HepG2 (cell line): ENCODE data around the gene TNFRSF9. TPM values are rescaled to one million over a fixed set of nuclear protein-coding genes. Genes with fewer than 3 reads are reported as not detected.

Source experiments
- ATAC-seq: fragments of 200-7000 bp; cut with Tn5 transposase; 3 replicates; pipeline ENCODE4 v1.9.1; 2020; ENCODE audit warnings: mild to moderate bottlenecking, moderate library complexity
- BruUV-seq: library from RNA; stranded (reverse); fragments of 400-500 nt; replicated peaks from 2 replicates; lab custom pipeline; 2021; lab: Mats Ljungman, UMichigan
- CTCF ChIA-PET: fragments of 300-600 bp; formaldehyde crosslinking; extraction: SDS; loops from one replicate; lab custom pipeline; 2021; ENCODE audit warnings: low total read pairs, inconsistent platforms, low intra/inter-chr PET ratio; lab: Yijun Ruan, JAX
- POLR2A ChIA-PET: fragments of 350-600 bp; sonication (Branson Sonifier 250); formaldehyde crosslinking; loops from one replicate; lab custom pipeline; 2020; ENCODE audit warnings: antibody characterized with exemption, inconsistent platforms; lab: Yijun Ruan, JAX
- DNase-seq: peaks from one replicate; pipeline ENCODE4 v3.0.0-alpha.2; 2015; ENCODE audit warnings: low spot score
- FAIRE-seq: peaks from 3 replicates; lab custom pipeline; 2011; peaks lifted over from hg19 to GRCh38; lab: Jason Lieb, UNC
- H2AFZ ChIP-seq: one replicate; pipeline ENCODE4 v1.6.1; 2011; ENCODE audit warnings: low read length, inconsistent platforms
- H3K27ac ChIP-seq: fragments of 300-600 bp; 3 replicates; pipeline ENCODE4 v1.8.0; 2011; ENCODE audit warnings: mixed run types, mild to moderate bottlenecking, mixed read lengths, low read length, inconsistent platforms; ENCODE audit not compliant: insufficient read depth; ENCODE audit errors: extremely low read length
- H3K27me3 ChIP-seq, 2 experiments: fragments of 200-600 bp in 1 of 2; 2 replicates in 1 of 2; 3 replicates in 1 of 2; pipeline versions ENCODE4 v1.6.0 to v1.8.0; 2011; ENCODE audit warnings: low read length in 2 of 2, mild to moderate bottlenecking in 2 of 2, moderate library complexity in 2 of 2, inconsistent platforms in 1 of 2; ENCODE audit not compliant: insufficient read depth in 2 of 2, control insufficient read depth in 1 of 2
- H3K36me3 ChIP-seq, 2 experiments: fragments of 200-600 bp in 1 of 2; replicated peaks in 1 of 2; 2 replicates in 1 of 2; 3 replicates in 1 of 2; pipeline versions ENCODE4 v1.5.1 to v1.8.0; 2011; ENCODE audit warnings: low read length in 2 of 2, inconsistent platforms in 1 of 2; ENCODE audit not compliant: insufficient read depth in 2 of 2, control insufficient read depth in 1 of 2
- H3K4me1 ChIP-seq: 2 replicates; pipeline ENCODE4 v1.5.1; 2012; ENCODE audit warnings: low read length, inconsistent platforms; ENCODE audit not compliant: insufficient read depth
- H3K4me2 ChIP-seq: 2 replicates; pipeline ENCODE4 v1.6.0; 2011; ENCODE audit warnings: low read depth, low read length, inconsistent platforms
- H3K4me3 ChIP-seq, 3 experiments: fragments of 200-600 bp in 1 of 3; sonication (generic), shearing (Covaris generic) in 1 of 3; replicated peaks in 1 of 3; 2 replicates each; pipeline ENCODE4 v1.5.1; 2011 to 2016; ENCODE audit warnings: low read length in 3 of 3, inconsistent platforms in 2 of 3, low read depth in 2 of 3, mild to moderate bottlenecking in 2 of 3, control low read depth in 1 of 3, mixed read lengths in 1 of 3; ENCODE audit not compliant: insufficient read depth in 1 of 3
- H3K79me2 ChIP-seq: one replicate; pipeline ENCODE4 v1.6.1; 2011; ENCODE audit warnings: low read length, inconsistent platforms; ENCODE audit not compliant: insufficient read depth
- H3K9ac ChIP-seq: 2 replicates; pipeline ENCODE4 v1.6.0; 2011; ENCODE audit warnings: mild to moderate bottlenecking, low read depth, low read length, inconsistent platforms; ENCODE audit not compliant: insufficient read depth
- H3K9me3 ChIP-seq: 2 replicates; pipeline ENCODE4 v1.5.1; 2012; ENCODE audit warnings: mild to moderate bottlenecking, low read length
- H4K20me1 ChIP-seq: 2 replicates; pipeline ENCODE4 v1.6.0; 2011; ENCODE audit warnings: inconsistent platforms, mild to moderate bottlenecking, low read length, moderate library complexity; ENCODE audit not compliant: insufficient read depth
- ARID3A ChIP-seq: IDR thresholded peaks from 2 replicates; pipeline ENCODE4 v1.6.1; 2012; ENCODE audit warnings: low read depth, low read length, improper control_type of control experiment
- EEA1 ChIP-seq: sonication (generic); formaldehyde crosslinking; IDR thresholded peaks from 2 replicates; pipeline ENCODE4 v1.5.1; 2020; ENCODE audit warnings: mild to moderate bottlenecking, missing genetic modification reagents, borderline replicate concordance
- HNF1A ChIP-seq, 2 experiments: sonication (generic) in 1 of 2; formaldehyde crosslinking in 1 of 2; IDR thresholded peaks; 2 replicates each; pipeline versions ENCODE4 v1.4.0 to v1.6.1; 2016 to 2020; ENCODE audit warnings: borderline replicate concordance in 1 of 2, low read depth in 1 of 2, mild to moderate bottlenecking in 1 of 2, missing genetic modification reagents in 1 of 2
- NFIC ChIP-seq: IDR thresholded peaks from 2 replicates; pipeline ENCODE4 v1.6.1; 2012; ENCODE audit warnings: mild to moderate bottlenecking, low read length, inconsistent platforms
- NFYC ChIP-seq: IDR thresholded peaks from 2 replicates; pipeline ENCODE4 v1.6.1; 2016; ENCODE audit warnings: missing genetic modification reagents, missing compliant biosample characterization
- NR2C2 ChIP-seq: sonication (generic); formaldehyde crosslinking; IDR thresholded peaks from 2 replicates; pipeline ENCODE4 v1.4.0; 2020; ENCODE audit warnings: missing genetic modification reagents, mild to moderate bottlenecking, moderate library complexity, borderline replicate concordance
- NR2F1 ChIP-seq, 2 experiments: fragments of 450-650 bp in 1 of 2; formaldehyde crosslinking in 1 of 2; IDR thresholded peaks; 2 replicates each; pipeline versions ENCODE4 v1.5.0 to v1.6.1; 2016 to 2020; ENCODE audit warnings: mild to moderate bottlenecking in 1 of 2, missing compliant biosample characterization in 1 of 2, missing genetic modification reagents in 1 of 2, moderate library complexity in 1 of 2
- RFX3 ChIP-seq: IDR thresholded peaks from 2 replicates; pipeline ENCODE4 v1.6.1; 2016; ENCODE audit warnings: missing biosample characterization, missing genetic modification reagents
- SRSF9 ChIP-seq: fragments of 200-400 bp; formaldehyde crosslinking; IDR thresholded peaks from 2 replicates; pipeline ENCODE4 v1.6.1; 2018; ENCODE audit warnings: borderline replicate concordance, mild to moderate bottlenecking, low read depth, low read length; ENCODE audit not compliant: insufficient read depth, poor library complexity, severe bottlenecking
- TIGD3 ChIP-seq: sonication (generic); formaldehyde crosslinking; IDR thresholded peaks from 2 replicates; pipeline ENCODE4 v1.5.1; 2020; ENCODE audit warnings: mild to moderate bottlenecking, missing genetic modification reagents, borderline replicate concordance
- ZC3H13 ChIP-seq: sonication (generic); formaldehyde crosslinking; IDR thresholded peaks from 2 replicates; pipeline ENCODE4 v1.8.1; 2023; ENCODE audit warnings: mild to moderate bottlenecking, missing genetic modification reagents, moderate library complexity
- ZNF282 ChIP-seq: fragments of 450-650 bp; IDR thresholded peaks from 2 replicates; pipeline ENCODE4 v1.6.1; 2018; ENCODE audit not compliant: partially characterized antibody
- ZNF496 ChIP-seq: sonication (generic); formaldehyde crosslinking; IDR thresholded peaks from 2 replicates; pipeline ENCODE4 v1.8.1; 2023; ENCODE audit warnings: mild to moderate bottlenecking, moderate library complexity, missing genetic modification reagents; ENCODE audit not compliant: insufficient replicate concordance
- ZNF562 ChIP-seq: sonication (generic); formaldehyde crosslinking; IDR thresholded peaks from 2 replicates; pipeline ENCODE4 v1.8.0; 2022; ENCODE audit warnings: missing genetic modification reagents, borderline replicate concordance
- ZSCAN29 ChIP-seq: sonication (generic); formaldehyde crosslinking; conservative IDR thresholded peaks from 2 replicates; pipeline ENCODE4 v1.4.0; 2020; ENCODE audit warnings: mild to moderate bottlenecking, missing genetic modification reagents
- WGBS: methylation state at CpG from one replicate; pipeline ENCODE4 v1.1.6; 2017; ENCODE audit warnings: low lambda C conversion rate; 5-methylcytosine and 5-hydroxymethylcytosine counted together
- in situ Hi-C: cut with HindIII; loops from 2 replicates; pipeline ENCODE4 v1.10.0; 2017; ENCODE audit warnings: low pct_unique_long_range_greater_than_20kb; ENCODE audit not compliant: extremely low pct_ligation_motif_present
- intact Hi-C: fragments of 100-400 bp; cut with micrococcal nuclease; formaldehyde crosslinking; loops from one replicate; pipeline ENCODE4 v1.10.0; 2022; ENCODE audit not compliant: unreplicated experiment
- polyA plus RNA-seq, 8 experiments: library from polyadenylated mRNA; depleted of rRNA in 3 of 8; stranded (reverse) in 7 of 8; unstranded in 1 of 8; fragments of >200 nt; fragmentation: Illumina TruSeq in 4 of 8; extraction: Trizol in 4 of 8; gene quantifications; 2 replicates each; pipeline versions ENCODE4 v1.2.1 to v1.2.3, GENCODE V29; 2011 to 2016; ENCODE audit warnings: low read depth in 4 of 8, missing spikeins in 1 of 8, mixed read lengths in 1 of 8; ENCODE audit not compliant: insufficient read depth in 1 of 8
- total RNA-seq, 5 experiments: library from RNA; depleted of rRNA; stranded (reverse); fragments of >200 nt; fragmentation: Illumina TruSeq; extraction: Trizol; gene quantifications; 2 replicates each; pipeline ENCODE4 v1.2.3, GENCODE V29; 2016; ENCODE audit warnings: low read depth in 1 of 5

Gene TNFRSF9
- total and polyA plus RNA-seq, 2 of the 13 experiments (the other 11 are each of a cell fraction or from before 2014, with no cell fraction given): 0.07 TPM; not detected in 1

GRCh38 chr1:7960165-7960564, 19.5 kb upstream of the TNFRSF9 start:
- in situ Hi-C loops: no loop called here
- POLR2A ChIA-PET: no interaction called here
- 57% methylated on average over 2 of the region's 2 CpGs for WGBS
- DNase-seq (no peak), FAIRE-seq (peak; percentile 18), ATAC-seq (no peak)
- H3K4me2 ChIP-seq: peak overlapping the region; percentile 74
- H2AFZ ChIP-seq: no peak overlapping the region
- peaks cover 3 to 13% of the 10 kb centered on the region in 2 experiments for H3K36me3 ChIP-seq
- H3K79me2 ChIP-seq: peaks cover 30% of the 10 kb centered on the region
- no peaks in the 10 kb centered on the region for H3K9me3 ChIP-seq
- peak overlapping the region; percentile 89; the same call in 1 of the 2 replicates for H3K9ac ChIP-seq
- no peaks in the 10 kb centered on the region for H4K20me1 ChIP-seq
- H3K4me3 ChIP-seq: peak overlapping the region; percentile 77 to 88 (median 83); a peak in 5 of 6 replicates
- CTCF ChIA-PET: no interaction called here
- no peak overlapping the region for H3K27ac ChIP-seq
- H3K27me3 ChIP-seq: no peaks in the 10 kb centered on the region
- intact Hi-C loops: no loop called here
- peaks cover 44% of the 10 kb centered on the region for H3K4me1 ChIP-seq
- no TSS peak for BruUV-seq
- TF ChIP-seq ZNF496 (CRISPR knock-in tag): no peak
- no peak for TF ChIP-seq SRSF9
- TF ChIP-seq EEA1: no peak
- no peak for TF ChIP-seq ZSCAN29 (CRISPR knock-in tag)
- no peak for TF ChIP-seq ZC3H13 (CRISPR knock-in tag)
- no peak for TF ChIP-seq ARID3A
- no peak for TF ChIP-seq NFYC (CRISPR knock-in tag)
- no peak for TF ChIP-seq NR2F1 (CRISPR knock-in tag; IDR thresholded peaks at IDR 0.05)
- TF ChIP-seq ZNF562: no peak
- no peak for TF ChIP-seq TIGD3 (CRISPR knock-in tag)
- TF ChIP-seq NFIC: no peak
- no peak for TF ChIP-seq NR2C2 (CRISPR knock-in tag)
- TF ChIP-seq HNF1A (IDR thresholded peaks at IDR 0.05; ENCODE audit: low read depth): no peak
- TF ChIP-seq HNF1A (CRISPR knock-in tag; IDR thresholded peaks at IDR 0.05; ENCODE audit: borderline replicate concordance): no peak
- TF ChIP-seq ZNF282: no peak
- no peak for TF ChIP-seq RFX3 (CRISPR knock-in tag)
